NB4 (cell line): ENCODE results near the gene TERT.
"Not testable (repeated sequence)": the region's sequence is repeated elsewhere in the genome, so short reads cannot be mapped to it uniquely, and the experiment has no call there.

Experiments
- DNase-seq: peaks from one replicate; pipeline ENCODE4 v3.0.0; 2010; ENCODE audit warnings: low read depth
- H3K4me3 ChIP-seq: one replicate; pipeline ENCODE4 v1.5.1; 2011; ENCODE audit warnings: mild to moderate bottlenecking, low read depth, low read length, moderate library complexity
- MAX ChIP-seq: IDR thresholded peaks from 2 replicates; pipeline ENCODE4 v1.6.1; 2011; ENCODE audit warnings: low read depth, low read length
- MYC ChIP-seq: IDR thresholded peaks from 2 replicates; pipeline ENCODE4 v1.6.1; 2011; ENCODE audit warnings: low read depth, low read length
- POLR2A ChIP-seq: IDR thresholded peaks from 2 replicates; pipeline ENCODE4 v1.6.1; 2011; ENCODE audit warnings: mild to moderate bottlenecking; ENCODE audit not compliant: insufficient read length; ENCODE audit errors: extremely low read depth
- TF ChIP-seq, protein P1 (sequence below): IDR thresholded peaks from one replicate; pipeline ENCODE4 v1.5.1; 2012; ENCODE audit warnings: low read depth, low read length

TERT gene

DNA sequence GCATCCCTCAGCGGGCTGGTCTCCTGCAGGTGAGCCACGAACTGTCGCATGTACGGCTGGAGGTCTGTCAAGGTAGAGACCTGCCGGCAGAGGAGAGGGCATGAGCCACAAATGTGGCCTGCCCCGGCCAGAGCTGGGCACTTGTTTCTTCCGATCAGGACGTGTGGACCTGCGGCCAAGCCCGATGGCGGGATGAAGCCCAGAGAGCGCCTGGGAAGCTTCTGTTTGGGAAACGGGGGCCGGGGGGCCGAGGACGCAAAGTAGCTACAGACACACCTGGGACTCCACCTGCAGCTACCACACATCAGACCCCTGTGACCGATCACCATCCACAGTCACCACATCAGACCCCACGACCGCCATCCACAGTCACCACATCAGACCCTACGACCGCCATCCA is 22.7 kb downstream of the TERT start:
- no peak for TF ChIP-seq POLR2A
- TF ChIP-seq, protein P1, sequence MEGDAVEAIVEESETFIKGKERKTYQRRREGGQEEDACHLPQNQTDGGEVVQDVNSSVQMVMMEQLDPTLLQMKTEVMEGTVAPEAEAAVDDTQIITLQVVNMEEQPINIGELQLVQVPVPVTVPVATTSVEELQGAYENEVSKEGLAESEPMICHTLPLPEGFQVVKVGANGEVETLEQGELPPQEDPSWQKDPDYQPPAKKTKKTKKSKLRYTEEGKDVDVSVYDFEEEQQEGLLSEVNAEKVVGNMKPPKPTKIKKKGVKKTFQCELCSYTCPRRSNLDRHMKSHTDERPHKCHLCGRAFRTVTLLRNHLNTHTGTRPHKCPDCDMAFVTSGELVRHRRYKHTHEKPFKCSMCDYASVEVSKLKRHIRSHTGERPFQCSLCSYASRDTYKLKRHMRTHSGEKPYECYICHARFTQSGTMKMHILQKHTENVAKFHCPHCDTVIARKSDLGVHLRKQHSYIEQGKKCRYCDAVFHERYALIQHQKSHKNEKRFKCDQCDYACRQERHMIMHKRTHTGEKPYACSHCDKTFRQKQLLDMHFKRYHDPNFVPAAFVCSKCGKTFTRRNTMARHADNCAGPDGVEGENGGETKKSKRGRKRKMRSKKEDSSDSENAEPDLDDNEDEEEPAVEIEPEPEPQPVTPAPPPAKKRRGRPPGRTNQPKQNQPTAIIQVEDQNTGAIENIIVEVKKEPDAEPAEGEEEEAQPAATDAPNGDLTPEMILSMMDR, result no peak
- no peak overlapping the region for H3K4me3 ChIP-seq
- DNase-seq, result no peak

- H3K4me3 ChIP-seq, result no peak overlapping the region
- TF ChIP-seq MYC (no peak), MAX (no peak), POLR2A (no peak)
- TF ChIP-seq, protein P1, result no peak
- no peak for DNase-seq
Measured at GRCh38 chr5:1270933-1271914, 23.6 kb downstream of the TERT start.

DNA sequence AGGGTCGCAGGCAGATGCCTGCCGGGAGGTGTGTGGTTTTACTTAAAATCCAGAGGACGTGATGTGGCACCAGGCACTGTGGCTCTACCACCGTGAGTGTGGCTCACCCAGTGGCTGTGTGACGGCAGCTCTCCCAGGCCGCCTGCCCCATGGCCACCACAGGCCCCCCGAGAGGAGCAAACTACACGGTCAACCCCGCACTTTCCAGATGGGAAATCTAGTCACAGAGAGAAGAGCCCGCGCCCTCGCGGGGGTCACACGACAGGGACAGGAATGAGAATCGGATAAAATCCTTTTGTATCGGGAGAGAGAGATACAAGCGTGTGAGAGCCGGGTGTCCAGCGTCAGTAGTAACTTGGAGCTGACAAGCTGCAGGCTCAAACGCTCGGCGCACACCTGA is 24.4 kb downstream of the TERT start:
- no peak overlapping the region for H3K4me3 ChIP-seq
- TF ChIP-seq MYC, result no peak
- TF ChIP-seq, protein P1, result no peak
- TF ChIP-seq MAX, result no peak
- TF ChIP-seq POLR2A, result no peak
- DNase-seq, result no peak

DNA sequence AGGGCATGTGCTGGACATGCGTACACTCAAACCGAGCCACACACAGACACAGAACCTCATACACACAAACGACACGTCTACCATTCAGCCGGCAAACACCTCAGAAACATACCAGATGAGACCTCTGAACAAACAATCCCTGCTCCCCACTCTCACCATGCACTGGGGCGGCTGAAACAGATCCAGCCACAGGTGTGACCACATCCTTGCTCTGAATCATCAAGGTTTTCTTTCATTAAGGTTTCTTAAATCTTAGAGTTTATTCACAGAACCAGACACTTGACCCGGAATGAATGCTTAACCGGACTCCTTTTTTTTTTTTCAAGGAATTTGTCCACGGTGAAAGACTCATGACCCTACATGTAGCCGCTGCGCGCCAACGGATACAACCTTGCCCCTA is 26.2 kb downstream of the TERT start:
- no peak overlapping the region for H3K4me3 ChIP-seq
- TF ChIP-seq MYC (no peak), MAX (no peak), POLR2A (no peak)
- TF ChIP-seq, protein P1, result no peak
- DNase-seq, result no peak

- no peak for DNase-seq
- H3K4me3 ChIP-seq, result no peak overlapping the region
- TF ChIP-seq MAX (no peak), POLR2A (no peak), MYC (no peak)
- TF ChIP-seq, protein P1, result no peak
Measured at GRCh38 chr5:1268056-1268455, 26.8 kb downstream of the TERT start.

DNA sequence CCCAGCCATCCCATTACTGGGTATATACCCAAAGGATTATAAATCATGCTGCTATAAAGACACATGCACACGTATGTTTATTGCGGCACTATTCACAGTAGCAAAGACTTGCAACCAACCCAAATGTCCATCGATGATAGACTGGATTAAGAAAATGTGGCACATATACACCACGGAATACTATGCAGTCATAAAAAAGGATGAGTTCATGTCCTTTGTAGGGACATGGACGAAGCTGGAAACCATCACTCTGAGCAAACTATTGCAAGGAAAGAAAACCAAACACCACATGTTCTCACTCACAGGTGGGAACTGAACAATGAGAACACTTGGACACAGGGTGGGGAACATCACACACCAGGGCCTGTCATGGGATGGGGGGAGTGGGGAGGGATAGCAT is 27.4 kb downstream of the TERT start:
- H3K4me3 ChIP-seq, DNase-seq: not testable (repeated sequence)
